T-cell (primary cell): ENCODE measurements around the gene MRPS26. TPM values are rescaled to one million over a fixed set of nuclear protein-coding genes. Genes with fewer than 3 reads are reported as not detected.

Source experiments
- ATAC-seq, 4 experiments: fragments of 200-7000 bp in 3 of 4; fragments of 150-1000 bp in 1 of 4; cut with Tn5 transposase; replicated peaks in 1 of 4; 1 replicate in 3 of 4; 2 replicates in 1 of 4; pipeline ENCODE4 v1.10.0; 2021; ENCODE audit warnings: moderate library complexity in 3 of 4, mild to moderate bottlenecking in 2 of 4, moderate number of reproducible peaks in 1 of 4
- CTCF ChIA-PET, 2 donors: fragments of 300-600 bp; sonication (Branson Sonifier 250); formaldehyde crosslinking; loops; one replicate each; lab custom pipeline; 2022; ENCODE audit warnings: antibody characterized with exemption in 2 of 2; lab: Charles Lee
- POLR2A ChIA-PET, 2 donors: fragments of 300-600 bp; sonication (Branson Sonifier 250); formaldehyde crosslinking; loops; one replicate each; lab custom pipeline; 2022; ENCODE audit warnings: antibody characterized with exemption in 2 of 2; lab: Charles Lee
- DNase-seq, 35 experiments: peaks; one replicate each; pipeline versions ENCODE4 v3.0.0 to v3.0.0-alpha.2; 2013 to 2023
- H3K27ac ChIP-seq: one replicate; pipeline ENCODE4 v1.5.1; 2013; ENCODE audit warnings: low read length
- H3K27me3 ChIP-seq, 2 experiments: replicated peaks in 1 of 2; 1 replicate in 1 of 2; 2 replicates in 1 of 2; pipeline versions ENCODE4 v1.6.1 to v1.7.0; 2013; ENCODE audit warnings: low read length in 1 of 2, mixed read lengths in 1 of 2; ENCODE audit not compliant: control insufficient read depth in 2 of 2, insufficient read depth in 2 of 2; ENCODE audit errors: extremely low read depth in 1 of 2
- H3K36me3 ChIP-seq, 2 donors: 1 replicate in 1 of 2; 2 replicates in 1 of 2; pipeline versions ENCODE4 v1.6.1 to v1.7.0; 2013; ENCODE audit warnings: low read length in 1 of 2; ENCODE audit not compliant: control insufficient read depth in 2 of 2, insufficient read depth in 1 of 2; ENCODE audit errors: extremely low read depth in 1 of 2
- H3K4me1 ChIP-seq, 2 experiments: 1 replicate in 1 of 2; 2 replicates in 1 of 2; pipeline versions ENCODE4 v1.6.1 to v1.7.0; 2013; ENCODE audit warnings: low read length in 2 of 2, mixed read lengths in 1 of 2; ENCODE audit not compliant: insufficient read depth in 2 of 2, control insufficient read depth in 1 of 2; ENCODE audit errors: extremely low read depth in 1 of 2
- H3K4me3 ChIP-seq, 2 donors: 1 replicate in 1 of 2; 2 replicates in 1 of 2; pipeline versions ENCODE4 v1.5.1 to v1.7.0; 2013; ENCODE audit warnings: mild to moderate bottlenecking in 2 of 2, low read length in 1 of 2, moderate library complexity in 1 of 2; ENCODE audit not compliant: control insufficient read depth in 1 of 2; ENCODE audit errors: extremely low read depth in 1 of 2
- H3K9me3 ChIP-seq: 2 replicates; pipeline ENCODE4 v1.7.0; 2013
- H3K27ac Mint-ChIP-seq, 2 donors: one replicate each; pipeline ENCODE4 v1.8.0; 2020 to 2021; ENCODE audit warnings: mild to moderate bottlenecking in 2 of 2, mixed read lengths in 2 of 2
- H3K27me3 Mint-ChIP-seq, 2 donors: one replicate each; pipeline ENCODE4 v1.8.0; 2021 to 2022; ENCODE audit warnings: mixed read lengths in 2 of 2
- H3K36me3 Mint-ChIP-seq: one replicate; pipeline ENCODE4 v1.8.0; 2021; ENCODE audit warnings: mixed read lengths
- H3K4me1 Mint-ChIP-seq, 3 donors: one replicate each; pipeline ENCODE4 v1.8.0; 2020 to 2022; ENCODE audit warnings: mixed read lengths in 3 of 3, mild to moderate bottlenecking in 1 of 3
- H3K4me3 Mint-ChIP-seq, 3 donors: one replicate each; pipeline ENCODE4 v1.8.0; 2020 to 2022; ENCODE audit warnings: mild to moderate bottlenecking in 3 of 3, mixed read lengths in 3 of 3, moderate library complexity in 3 of 3
- H3K9me3 Mint-ChIP-seq, 3 donors: one replicate each; pipeline ENCODE4 v1.8.0; 2020 to 2022; ENCODE audit warnings: mixed read lengths in 3 of 3
- WGBS: methylation state at CpG from one replicate; pipeline ENCODE4 v1.1.5; 2013; ENCODE audit warnings: missing lambda C conversion rate; ENCODE audit not compliant: insufficient coverage; 5-methylcytosine and 5-hydroxymethylcytosine counted together
- total RNA-seq, 35 experiments: library from RNA in 6 of 35; stranded (reverse) in 6 of 35; fragments of 120-200 nt in 1 of 35; gene quantifications; one replicate each; pipeline versions ENCODE4 v1.2.1 to v1.2.4 and lab custom pipeline; 2013 to 2026

MRPS26 gene
- total RNA-seq (10 to 100 TPM; 20.9 to 38.5 (median 36.8) TPM), total RNA-seq (lab: John Stamatoyannopoulos, UW) (12.6 to 86.4 (median 24.6) reads per million in 29 experiments)
- total RNA-seq (2013) = 32.1 TPM

DNA sequence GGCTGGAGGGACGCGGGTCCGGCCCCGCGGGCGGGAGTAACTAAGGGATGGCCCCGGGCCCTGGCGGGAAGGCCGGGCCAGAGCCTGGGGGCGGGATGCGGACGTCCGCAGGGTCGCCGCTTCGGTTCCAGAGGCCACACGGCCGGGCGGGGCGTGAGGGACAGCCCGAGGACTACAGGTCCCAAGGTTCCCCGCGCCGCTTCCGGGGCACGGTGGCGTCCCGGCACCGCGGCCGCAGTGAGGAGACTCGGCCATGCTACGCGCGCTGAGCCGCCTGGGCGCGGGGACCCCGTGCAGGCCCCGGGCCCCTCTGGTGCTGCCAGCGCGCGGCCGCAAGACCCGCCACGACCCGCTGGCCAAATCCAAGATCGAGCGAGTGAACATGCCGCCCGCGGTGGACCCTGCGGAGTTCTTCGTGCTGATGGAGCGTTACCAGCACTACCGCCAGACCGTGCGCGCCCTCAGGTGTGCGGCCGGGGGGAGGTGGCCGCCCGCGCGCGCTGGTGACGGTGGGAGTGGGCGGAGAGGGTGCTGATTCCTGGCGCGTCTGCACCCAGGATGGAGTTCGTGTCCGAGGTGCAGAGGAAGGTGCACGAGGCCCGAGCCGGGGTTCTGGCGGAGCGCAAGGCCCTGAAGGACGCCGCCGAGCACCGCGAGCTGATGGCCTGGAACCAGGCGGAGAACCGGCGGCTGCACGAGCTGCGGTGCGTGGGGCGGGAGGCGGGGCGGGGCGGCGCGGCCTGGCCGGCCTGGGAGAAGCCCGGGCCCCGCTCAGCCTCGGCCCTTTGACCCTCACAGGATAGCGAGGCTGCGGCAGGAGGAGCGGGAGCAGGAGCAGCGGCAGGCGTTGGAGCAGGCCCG, at the start of gene MRPS26:
Gene MRPS26, plus strand, starts transcription at position 237 of the 861 bp plus-strand sequence. Its CDS starts 17 bp downstream, at position 254.
- ChIA-PET CTCF (interaction anchor here in 1 of 2 donors (1.1 kb wide), 1 partner anchor 8 kb away, joined by 3 read pairs; no protein-coding TSS in a partner anchor), POLR2A (interaction anchor here in 1 of 2 donors (0.6 kb wide), 2 partner anchors 180 to 208 kb away, joined by 3 to 5 read pairs; no protein-coding TSS in a partner anchor)
- Mint-ChIP-seq H3K4me1 (peaks cover 16 to 23% (median 20%) of the 10 kb centered on the region in 3 donors), H3K9me3 (no peaks in the 10 kb centered on the region), H3K27ac (peak within 1 kb of the TSS; percentile 79 to 86), H3K27me3 (no peaks in the 10 kb centered on the region), H3K4me3 (peak within 1 kb of the TSS; percentile 79 to 82 (median 82)), H3K36me3 (peaks cover 17% of the 10 kb centered on the region)
- under 1% methylated on average over 102 of the region's 104 CpGs for WGBS
- no peaks in the 10 kb centered on the region for H3K9me3 ChIP-seq
- peak; percentile 31 to 83 (median 70) for DNase-seq
- peak within 1 kb of the TSS; percentile 56 for H3K27ac ChIP-seq
- peak within 1 kb of the TSS; percentile 68 to 69 for H3K4me3 ChIP-seq
- H3K4me1 ChIP-seq = peaks cover 4 to 22% of the 10 kb centered on the region in 2 experiments
- no peaks in the 10 kb centered on the region for H3K27me3 ChIP-seq
- H3K36me3 ChIP-seq = peaks cover 0 to 27% of the 10 kb centered on the region in 2 donors
- peak; percentile 91 to 95 (median 92) for ATAC-seq

DNA sequence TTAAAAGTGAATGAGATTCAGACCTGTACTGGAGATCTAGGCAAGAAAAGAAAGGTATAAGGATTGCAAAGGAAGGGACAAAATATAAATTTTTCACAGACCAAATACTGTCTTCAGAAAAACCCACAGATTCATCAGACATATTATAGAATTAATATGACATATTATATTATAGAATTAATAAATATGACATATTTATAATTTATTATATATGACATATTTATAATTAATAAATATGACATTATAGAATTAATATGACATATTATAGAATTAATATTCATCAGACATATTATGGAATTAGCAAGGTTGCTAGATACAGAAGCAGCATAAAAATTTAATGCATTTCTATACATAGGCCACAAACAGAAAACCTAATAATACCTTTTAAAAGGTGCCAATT, 47.1 kb upstream of the MRPS26 start:
- POLR2A ChIA-PET = no interaction called here
- no peaks in the 10 kb centered on the region for H3K4me1 ChIP-seq
- Mint-ChIP-seq H3K36me3 (peaks cover 38% of the 10 kb centered on the region), H3K27me3 (no peaks in the 10 kb centered on the region), H3K4me3 (no peak overlapping the region), H3K9me3 (no peaks in the 10 kb centered on the region), H3K4me1 (no peaks in the 10 kb centered on the region), H3K27ac (no peak overlapping the region)
- CTCF ChIA-PET = no interaction called here
- ATAC-seq (no peak), DNase-seq (no peak)
- H3K9me3 ChIP-seq = no peaks in the 10 kb centered on the region
- H3K36me3 ChIP-seq = peaks cover under 1 to 20% of the 10 kb centered on the region in 2 donors
- no peaks in the 10 kb centered on the region for H3K27me3 ChIP-seq
- H3K4me3 ChIP-seq = no peak overlapping the region
- H3K27ac ChIP-seq = no peak overlapping the region

DNA sequence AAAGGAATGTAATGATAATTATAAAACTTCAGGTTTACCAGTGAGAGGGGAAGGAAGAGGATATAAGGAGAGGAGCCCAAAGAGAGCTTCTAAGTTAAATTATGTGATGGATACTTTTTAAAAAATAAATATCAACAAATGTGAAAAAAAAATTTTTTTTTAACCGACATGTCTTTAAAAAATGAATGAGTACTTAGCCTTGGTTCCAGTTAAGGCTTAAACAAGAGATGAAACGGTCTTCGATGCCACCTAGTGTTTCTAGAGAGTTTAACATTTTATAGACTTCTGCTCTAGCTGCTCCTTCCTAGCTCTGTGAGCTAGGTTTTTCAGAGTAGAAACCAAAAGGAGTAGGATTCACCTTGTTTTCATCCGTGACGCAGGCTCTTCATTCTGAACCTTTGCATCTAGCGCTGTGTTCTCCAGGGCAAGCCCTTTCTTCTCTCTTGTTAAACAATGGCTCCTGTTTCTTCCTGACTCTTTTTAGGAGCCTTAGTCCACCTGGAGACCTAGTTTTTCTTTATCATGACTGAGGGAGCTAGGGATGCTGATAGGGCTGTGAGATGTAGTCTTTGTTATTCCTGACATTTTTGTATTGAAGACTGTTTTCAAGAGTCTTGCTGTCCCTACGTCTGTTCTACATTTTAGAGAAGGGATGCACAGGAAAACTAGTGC, 44.9 kb upstream of the MRPS26 start:
- ChIA-PET POLR2A (interaction anchor here in 1 of 2 donors (0.6 kb wide), 1 partner anchor 47 kb away, joined by 3 read pairs; no protein-coding TSS in a partner anchor), CTCF (interaction anchor here (0.5 to 1.3 kb wide), 10 partner anchors 20 to 480 kb away, joined by 3 to 5 read pairs (median 3); no protein-coding TSS in a partner anchor)
- Histone ChIP-seq H3K27ac (no peak overlapping the region), H3K36me3 (peaks cover 2 to 18% of the 10 kb centered on the region in 2 donors), H3K4me3 (no peak overlapping the region), H3K4me1 (no peaks in the 10 kb centered on the region), H3K27me3 (no peaks in the 10 kb centered on the region), H3K9me3 (no peaks in the 10 kb centered on the region)
- Mint-ChIP-seq H3K4me1 (no peaks in the 10 kb centered on the region), H3K36me3 (peaks cover 27% of the 10 kb centered on the region), H3K4me3 (no peak overlapping the region), H3K27ac (no peak overlapping the region), H3K27me3 (no peaks in the 10 kb centered on the region), H3K9me3 (no peaks in the 10 kb centered on the region)
- WGBS = 87% methylated on average over 5 of the region's 7 CpGs
- DNase-seq (peak in 9 of 35 experiments; percentile 2 to 65 (median 12)), ATAC-seq (peak; percentile 71 to 74 (median 72))

DNA sequence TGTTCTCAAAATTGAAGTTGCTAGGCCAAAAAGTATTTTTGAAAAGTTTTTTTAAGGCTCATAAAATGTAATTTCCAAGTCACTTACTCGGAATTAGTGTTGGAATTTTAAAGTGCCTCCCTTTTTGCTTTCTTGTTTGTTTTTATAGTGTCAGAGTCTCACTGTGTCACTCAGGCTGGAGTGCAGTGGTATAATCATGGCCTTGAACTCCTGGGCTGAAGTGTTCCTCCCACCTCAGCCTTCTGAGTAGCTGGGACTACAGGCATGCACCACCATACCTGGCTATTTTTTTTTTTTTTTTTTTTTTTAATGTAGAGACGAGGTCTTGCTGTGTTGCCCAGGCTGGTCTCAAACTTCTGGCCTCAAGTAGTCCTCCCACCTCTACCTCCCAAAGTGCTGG, 42.4 kb upstream of the MRPS26 start:
- no peak for ATAC-seq
- POLR2A ChIA-PET = no interaction called here
- Histone ChIP-seq H3K27me3 (no peaks in the 10 kb centered on the region), H3K9me3 (no peaks in the 10 kb centered on the region), H3K4me1 (no peaks in the 10 kb centered on the region), H3K4me3 (no peak overlapping the region), H3K27ac (no peak overlapping the region), H3K36me3 (peaks cover 2 to 38% of the 10 kb centered on the region in 2 donors)
- H3K36me3 Mint-ChIP-seq = peaks cover 34% of the 10 kb centered on the region
- CTCF ChIA-PET = no interaction called here
- no peak for DNase-seq
- WGBS = no CpG with 5 or more reads among the region's 2 CpGs
- H3K4me3 Mint-ChIP-seq = no peak overlapping the region
- no peaks in the 10 kb centered on the region for H3K27me3 Mint-ChIP-seq
- no peak overlapping the region for H3K27ac Mint-ChIP-seq
- no peaks in the 10 kb centered on the region for H3K4me1 Mint-ChIP-seq
- no peaks in the 10 kb centered on the region for H3K9me3 Mint-ChIP-seq

DNA sequence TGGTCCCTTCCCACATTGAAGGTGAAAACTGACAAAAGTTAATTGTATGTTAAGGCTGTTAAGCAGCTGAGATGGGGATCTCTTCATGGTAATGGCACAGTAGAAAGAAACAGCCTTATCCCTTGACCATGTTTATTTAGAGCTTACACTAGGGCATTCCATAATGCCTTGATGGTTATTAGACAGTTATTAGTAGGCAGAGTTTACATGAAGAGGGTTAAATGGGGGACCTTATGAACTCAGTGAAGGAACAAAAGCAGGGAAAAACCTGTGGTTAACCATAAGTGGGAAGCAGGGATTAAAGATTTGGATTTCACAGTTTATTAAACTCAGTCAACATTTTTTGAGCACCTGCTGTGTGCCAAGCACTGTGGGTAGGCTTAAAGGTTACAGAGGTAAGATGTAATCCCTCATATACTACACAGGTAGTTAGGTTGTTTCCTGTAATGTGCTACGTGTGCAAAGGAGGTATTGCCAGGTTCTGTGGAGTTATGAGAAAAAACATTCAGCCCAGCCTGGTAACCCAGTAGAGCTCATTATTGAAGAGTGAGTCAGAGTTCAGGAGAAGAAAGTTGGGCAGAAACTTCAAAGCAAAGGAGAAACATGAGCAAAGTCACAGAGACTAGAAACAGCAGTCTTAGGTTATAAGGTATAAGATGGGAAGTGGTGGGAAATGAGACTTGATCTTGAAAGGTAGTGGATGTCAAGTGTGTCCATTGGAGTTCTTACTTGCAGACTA, 34.7 kb upstream of the MRPS26 start:
- Histone ChIP-seq H3K9me3 (no peaks in the 10 kb centered on the region), H3K4me3 (no peak overlapping the region), H3K36me3 (peaks cover 5 to 58% of the 10 kb centered on the region in 2 donors), H3K27me3 (no peaks in the 10 kb centered on the region), H3K4me1 (no peaks in the 10 kb centered on the region), H3K27ac (no peak overlapping the region)
- Mint-ChIP-seq H3K27ac (peak overlapping the region in 1 of 2 donors; percentile 13), H3K27me3 (no peaks in the 10 kb centered on the region), H3K4me1 (peaks cover 0 to 6% (median 3%) of the 10 kb centered on the region in 3 donors), H3K9me3 (no peaks in the 10 kb centered on the region), H3K4me3 (no peak overlapping the region), H3K36me3 (peaks cover 40% of the 10 kb centered on the region)
- ATAC-seq = peak in 3 of 4 experiments; percentile 28 to 51 (median 40)
- ChIA-PET CTCF (interaction anchor here in 1 of 2 donors (0.6 kb wide), 1 partner anchor 1894 kb away, joined by 5 read pairs; no protein-coding TSS in a partner anchor), POLR2A (interaction anchor here in 1 of 2 donors (0.5 kb wide), 1 partner anchor 111 kb away, joined by 3 read pairs; no protein-coding TSS in a partner anchor)
- WGBS = 0% methylated on average over 1 of the region's 1 CpG
- no peak for DNase-seq
